Stimulated activated CD8-positive, alpha-beta memory T cell treated with anti-CD3 and anti-CD28 coated beads, Interleukin-15, amount 100 ng/mL, for 1 hour (primary cell): ENCODE measurements around the gene NBPF3.
"Not testable (repeated sequence)": the region's sequence is repeated elsewhere in the genome, so short reads cannot be mapped to it uniquely, and the experiment has no call there.

Source experiments
- DNase-seq: peaks from one replicate; pipeline ENCODE4 v3.0.0-alpha.2; 2020; ENCODE audit warnings: low read depth

The NBPF3 gene

DNA sequence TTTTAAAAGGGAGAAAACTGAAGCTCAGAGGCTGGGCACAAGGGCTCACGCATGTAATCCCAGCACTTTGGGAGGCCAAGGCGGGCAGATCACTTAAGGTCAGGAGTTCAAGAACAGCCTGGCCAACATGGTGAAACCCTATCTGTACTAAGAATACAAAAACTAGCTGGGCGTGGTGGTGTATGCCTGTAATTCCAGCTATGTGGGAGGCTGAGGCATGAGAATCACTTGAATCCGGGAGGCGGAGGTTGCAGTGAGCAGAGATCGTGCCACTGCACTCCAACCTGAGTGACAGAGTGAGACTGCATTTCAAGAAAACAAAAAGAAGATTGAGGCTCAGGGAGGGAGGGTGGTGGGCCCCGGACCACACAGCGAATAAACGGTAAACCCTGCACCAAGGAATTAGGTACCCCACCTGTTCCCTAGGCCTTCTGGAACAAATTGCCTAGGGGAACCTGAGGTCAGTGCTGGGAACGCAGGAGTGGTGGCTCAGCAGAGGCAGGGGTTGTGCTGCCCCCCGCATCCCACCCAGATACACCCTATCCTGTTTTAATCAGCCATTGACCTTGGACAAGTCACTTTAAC is 79.6 kb downstream of the NBPF3 start:
- not testable (repeated sequence) for DNase-seq

GRCh38 chr1:21520899-21521716 is 81.2 kb downstream of the NBPF3 start:
- no peak for DNase-seq

DNA sequence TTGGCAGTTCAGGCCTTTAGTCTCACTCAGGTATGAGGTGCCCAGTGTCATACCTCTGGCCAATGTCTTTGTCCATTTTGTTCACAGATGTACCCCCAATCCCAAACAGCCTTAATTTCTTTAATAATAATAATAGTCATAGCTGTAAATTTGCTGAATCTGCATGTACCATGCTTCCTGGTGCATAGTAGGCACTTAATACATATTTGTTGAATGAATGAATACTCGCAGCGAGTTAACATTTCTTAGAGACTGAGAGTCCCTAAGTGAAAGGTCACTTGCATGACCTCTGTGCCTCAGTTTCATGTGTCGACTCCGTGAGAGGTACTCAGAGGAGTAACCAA is 81.8 kb downstream of the NBPF3 start:
- DNase-seq = no peak

- DNase-seq = no peak
These were observed 82.6 kb downstream of the NBPF3 start for GRCh38 chr1:21522525-21523038.

DNA sequence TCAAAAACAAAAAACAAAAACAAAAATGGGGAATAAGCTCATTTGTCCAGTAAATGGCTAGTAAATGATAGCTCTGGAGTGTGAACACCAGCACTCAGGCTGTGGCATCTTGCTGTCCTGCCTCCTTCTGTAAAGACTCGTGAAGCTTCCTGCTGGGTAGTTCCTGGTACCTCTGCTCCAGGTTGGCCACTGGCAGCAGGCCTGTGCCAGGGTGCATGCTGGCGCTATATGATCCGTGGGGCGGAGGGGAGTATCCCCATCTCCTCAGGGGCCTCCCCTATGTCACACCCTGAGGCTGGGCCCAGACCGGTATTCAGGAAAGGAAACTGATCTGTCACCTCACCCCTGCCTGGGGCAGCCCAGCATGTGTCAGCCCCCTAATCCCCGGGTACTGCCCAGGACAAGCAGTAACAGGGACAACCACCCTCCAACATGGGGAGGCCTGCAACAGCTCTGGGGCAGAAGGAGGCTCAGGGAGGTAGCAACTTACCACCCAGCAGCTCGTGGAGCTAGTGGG is 83.4 kb downstream of the NBPF3 start:
- DNase-seq = no peak

DNA sequence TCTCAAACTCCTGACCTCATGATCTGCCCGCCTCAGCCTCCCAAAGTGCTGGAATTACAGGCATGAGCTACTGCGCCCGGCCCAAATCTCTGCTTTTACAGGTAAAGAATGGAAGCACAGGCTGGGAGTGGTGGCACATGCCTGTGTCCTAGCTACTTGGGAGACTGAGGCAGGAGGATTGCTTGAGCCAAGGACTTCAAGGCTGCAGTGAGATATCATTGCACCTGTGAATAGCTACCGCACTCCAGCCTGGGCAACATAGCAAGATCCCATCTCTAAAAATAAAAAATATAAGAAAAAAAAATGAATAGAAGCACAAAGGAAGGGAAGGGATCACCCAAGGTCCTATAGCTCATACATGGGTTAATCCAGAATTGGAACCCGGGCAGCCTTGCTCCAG is 84.3 kb downstream of the NBPF3 start:
- DNase-seq = no peak

GRCh38 chr1:21524686-21525339 is 84.9 kb downstream of the NBPF3 start:
- no peak for DNase-seq

DNA sequence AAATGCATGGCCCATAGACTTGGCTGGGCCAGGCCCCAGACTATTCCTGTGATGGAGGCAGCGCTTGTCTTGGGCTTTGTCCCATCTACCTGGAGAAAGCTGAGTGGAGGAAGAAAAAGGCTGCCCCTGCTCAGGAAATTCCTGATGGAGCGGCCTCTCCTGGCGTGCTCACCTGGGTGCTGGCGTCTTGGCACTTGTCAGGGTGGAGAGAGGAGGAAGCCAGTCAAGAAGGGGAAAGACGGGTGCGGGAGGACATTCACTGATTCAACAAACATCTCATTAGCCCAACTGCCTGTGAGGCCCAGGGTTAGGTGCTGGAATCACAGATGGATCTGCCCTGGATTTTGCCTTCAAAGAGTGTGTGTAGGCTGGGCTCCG is 85.4 kb downstream of the NBPF3 start:
- no peak for DNase-seq

DNA sequence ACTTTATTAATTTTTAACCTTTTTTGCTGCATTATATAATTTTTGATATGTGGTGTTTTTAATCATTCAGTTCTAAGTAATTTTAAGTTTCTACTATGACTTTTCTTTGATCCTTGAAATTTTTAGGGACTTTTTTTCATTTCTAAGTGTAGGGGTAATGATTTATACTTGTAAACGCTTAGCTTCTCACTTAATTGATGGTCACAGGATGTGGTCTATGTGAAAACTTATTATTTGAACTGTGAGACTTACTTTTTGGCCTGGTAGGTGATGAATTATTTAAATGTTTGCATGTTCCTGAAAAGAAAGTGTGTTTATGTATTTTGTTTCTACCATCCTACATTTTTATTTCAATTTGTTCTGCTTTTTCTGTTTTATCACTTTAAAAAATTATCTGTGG is 86.5 kb downstream of the NBPF3 start:
- DNase-seq = no peak

GRCh38 chr1:21530368-21531016 is 90.6 kb downstream of the NBPF3 start:
- DNase-seq = no peak

DNA sequence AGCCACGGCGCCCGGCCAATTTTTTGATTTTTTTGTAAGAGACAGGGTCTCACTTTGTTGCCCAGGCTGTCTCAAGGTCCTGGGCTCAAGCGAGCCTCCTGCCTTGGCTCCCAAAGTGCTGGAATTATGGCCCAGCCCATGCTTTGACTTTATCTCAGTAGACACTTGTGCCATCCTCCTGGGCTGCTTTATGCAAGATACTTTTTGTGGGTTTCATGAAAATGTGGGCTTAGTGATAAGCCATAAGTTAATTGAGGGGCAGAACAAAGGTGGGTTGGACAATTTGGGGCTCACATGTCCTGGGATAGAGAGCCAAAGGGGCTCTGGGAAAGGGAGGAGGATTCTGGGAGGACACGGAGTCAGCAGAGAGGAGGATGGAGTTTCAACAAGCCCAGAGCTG is 91.3 kb downstream of the NBPF3 start:
- DNase-seq = no peak

- DNase-seq = no peak
These were observed 92.6 kb downstream of the NBPF3 start for GRCh38 chr1:21532496-21532895.

GRCh38 chr1:21532992-21533534 is 93.1 kb downstream of the NBPF3 start:
- DNase-seq = no peak

- no peak for DNase-seq
These were observed 94.2 kb downstream of the NBPF3 start for GRCh38 chr1:21534146-21534545.
